HPDE6-E6E7 (cell line): ENCODE measurements around the gene NSA2.
"Not testable (repeated sequence)": the region's sequence is repeated elsewhere in the genome, so short reads cannot be mapped to it uniquely, and the experiment has no call there.

Experiments
- DNase-seq: peaks from one replicate; pipeline ENCODE4 v3.0.0; 2011; ENCODE audit warnings: missing footprints; ENCODE audit errors: extremely low spot score

Gene NSA2

GRCh38 chr5:74766849-74767578 is at the start of gene NSA2, which contains the start of gene GFM2:
Gene NSA2, plus strand, starts transcription at chr5:74767249. Its CDS starts 112 bp downstream, at chr5:74767361.
Gene GFM2, minus strand, starts transcription at chr5:74767117. Its CDS starts 3,375 bp downstream, at chr5:74763742.
- peak; percentile 54 for DNase-seq

DNA sequence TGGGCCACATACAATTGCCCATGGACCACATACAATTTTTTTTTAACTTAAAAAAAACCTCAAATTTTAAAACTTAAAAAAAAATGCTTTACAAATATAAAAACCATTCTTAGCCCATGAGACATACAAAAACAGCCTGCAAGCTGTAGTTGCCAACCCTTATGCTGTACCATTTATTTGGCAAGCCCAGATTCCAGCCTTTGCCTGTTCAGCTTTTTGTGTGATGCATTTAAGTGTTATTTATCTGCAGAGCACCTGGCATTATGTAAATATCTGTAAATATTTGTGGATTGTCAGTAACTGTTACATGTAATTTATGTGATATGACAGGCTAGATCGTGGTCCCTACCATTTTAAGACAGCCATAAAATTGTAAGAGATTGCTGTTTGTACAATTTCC is 49.5 kb upstream of the NSA2 start:
- DNase-seq: no peak

GRCh38 chr5:74722271-74722670 is 44.8 kb upstream of the NSA2 start:
- no peak for DNase-seq

- DNase-seq: no peak
These were observed 41.7 kb upstream of the NSA2 start for GRCh38 chr5:74725331-74725730.

GRCh38 chr5:74736759-74737158 is 30.3 kb upstream of the NSA2 start:
- no peak for DNase-seq

- DNase-seq: no peak
These were observed 28.6 kb upstream of the NSA2 start for GRCh38 chr5:74738406-74738805.

DNA sequence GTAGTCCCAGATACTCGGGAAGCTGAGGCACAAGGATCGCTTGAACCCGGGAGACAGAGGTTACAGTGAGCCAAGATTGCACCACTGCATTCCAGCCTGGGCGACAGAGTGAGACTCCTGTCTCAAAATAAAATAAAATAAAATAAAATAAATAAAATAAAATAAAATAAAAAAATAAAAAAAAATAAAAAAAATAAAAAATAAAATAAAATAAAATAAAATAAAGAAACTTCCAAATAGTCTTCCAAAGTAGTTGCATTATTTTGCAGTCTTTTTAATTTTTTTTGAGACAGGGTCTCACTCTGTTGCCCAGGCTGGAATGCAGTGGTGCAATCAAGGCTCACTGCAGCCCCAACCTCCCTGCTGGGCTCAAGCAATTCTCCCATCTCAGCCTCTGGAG is 18.3 kb upstream of the NSA2 start:
- DNase-seq: not testable (repeated sequence)

- DNase-seq: no peak
These were observed 5.8 kb upstream of the NSA2 start for GRCh38 chr5:74761241-74761640.

- peak; percentile 62 for DNase-seq
These were observed 4.5 kb upstream of the NSA2 start for GRCh38 chr5:74762599-74762998.

DNA sequence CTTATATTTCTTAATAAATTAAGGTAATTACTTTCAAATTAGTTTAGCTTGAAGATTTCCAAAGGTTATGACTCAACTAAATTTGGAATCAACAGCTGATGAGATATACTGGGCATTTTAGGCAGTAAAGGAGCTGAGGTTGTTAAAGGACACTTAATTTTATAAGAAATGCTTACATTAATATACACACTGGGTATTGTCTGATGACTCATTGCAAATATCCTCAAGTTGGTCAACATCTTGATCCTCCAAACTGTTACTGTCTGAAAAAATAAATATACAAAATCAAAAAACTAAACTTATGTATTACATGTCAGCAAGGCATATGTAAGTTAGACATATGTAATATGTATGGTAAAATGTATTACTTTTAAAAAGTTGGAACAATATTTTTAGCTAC is 3.5 kb upstream of the NSA2 start:
- DNase-seq: no peak

GRCh38 chr5:74765201-74765600 is 1.8 kb upstream of the NSA2 start:
- no peak for DNase-seq

DNA sequence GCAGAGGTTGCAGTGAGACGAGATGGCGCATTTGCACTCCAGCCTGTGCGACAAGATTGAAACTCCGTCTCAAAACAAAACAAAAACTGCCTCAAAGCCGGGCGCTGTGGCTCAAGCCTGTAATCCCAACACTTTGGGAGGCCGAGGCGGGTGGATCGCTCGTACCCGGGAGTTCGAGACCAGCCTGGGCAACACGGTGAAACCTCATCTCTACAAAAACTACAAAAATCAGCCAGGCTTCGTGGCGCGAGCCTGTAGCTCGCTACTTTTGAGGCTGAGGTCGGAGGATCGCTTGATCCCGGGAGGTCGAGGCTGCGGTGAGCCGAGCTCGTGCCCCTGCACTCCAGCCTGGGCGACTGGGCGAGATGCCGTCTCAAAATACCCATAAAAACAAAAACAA is 1.1 kb upstream of the NSA2 start:
- DNase-seq: no peak

GRCh38 chr5:74766418-74766848 is 616 bp upstream of the NSA2 start:
- peak; percentile 11 for DNase-seq

DNA sequence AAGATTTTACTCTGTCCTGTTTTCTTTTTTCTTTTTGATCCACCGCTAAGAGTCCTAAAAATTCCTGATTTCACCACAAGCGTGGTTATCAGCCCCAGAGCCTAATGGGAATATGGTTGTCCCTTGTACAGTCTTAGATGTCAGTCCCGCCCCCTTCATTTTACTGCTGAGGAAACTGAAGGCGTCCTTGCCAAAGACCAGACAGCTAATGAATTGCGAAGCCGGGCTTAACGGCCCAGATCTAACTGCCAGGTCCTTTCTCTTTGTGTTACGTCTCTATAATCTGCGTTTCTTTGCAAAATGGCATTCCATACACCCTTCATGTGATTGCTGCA is 497 bp downstream of the NSA2 start:
- DNase-seq: peak; percentile 6

DNA sequence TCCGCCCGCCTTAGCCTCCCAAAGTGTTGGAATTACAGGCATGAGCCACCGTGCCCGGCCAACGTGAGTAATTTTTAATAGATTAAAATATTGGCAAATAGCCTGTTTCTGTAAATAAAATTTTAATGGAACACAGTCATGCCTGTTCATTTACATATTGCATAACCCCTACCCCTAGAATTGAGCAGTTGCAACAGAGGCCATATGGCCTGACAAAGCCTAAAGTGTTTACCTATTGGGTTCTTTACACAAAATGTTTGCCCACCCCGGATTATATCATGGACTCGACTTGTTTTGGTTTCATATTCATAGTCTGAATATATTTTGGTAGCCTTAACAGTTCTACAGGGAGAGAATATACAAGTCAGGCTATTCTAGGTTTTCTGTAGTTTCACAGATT is 5.3 kb downstream of the NSA2 start:
- DNase-seq: no peak

DNA sequence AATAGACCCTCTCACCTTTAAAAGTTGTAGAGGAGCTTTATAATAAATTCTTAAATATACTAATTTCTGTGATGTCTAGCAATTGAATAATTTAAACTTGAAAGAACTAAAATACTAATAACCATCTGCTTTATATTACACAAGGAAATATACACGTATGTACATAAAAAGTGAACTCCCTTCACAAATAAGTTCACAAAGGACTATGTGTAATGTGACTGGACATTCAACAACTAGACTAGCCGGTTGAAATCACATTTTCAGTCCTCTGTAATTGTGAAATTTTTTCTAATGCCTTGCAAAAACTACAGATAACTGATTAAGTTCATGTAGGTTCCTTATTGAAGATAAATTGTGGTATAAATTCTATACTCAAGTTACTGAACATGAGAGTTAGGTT is 11.6 kb downstream of the NSA2 start:
- DNase-seq: no peak

GRCh38 chr5:74786851-74787250 is 19.8 kb downstream of the NSA2 start:
- DNase-seq: no peak

DNA sequence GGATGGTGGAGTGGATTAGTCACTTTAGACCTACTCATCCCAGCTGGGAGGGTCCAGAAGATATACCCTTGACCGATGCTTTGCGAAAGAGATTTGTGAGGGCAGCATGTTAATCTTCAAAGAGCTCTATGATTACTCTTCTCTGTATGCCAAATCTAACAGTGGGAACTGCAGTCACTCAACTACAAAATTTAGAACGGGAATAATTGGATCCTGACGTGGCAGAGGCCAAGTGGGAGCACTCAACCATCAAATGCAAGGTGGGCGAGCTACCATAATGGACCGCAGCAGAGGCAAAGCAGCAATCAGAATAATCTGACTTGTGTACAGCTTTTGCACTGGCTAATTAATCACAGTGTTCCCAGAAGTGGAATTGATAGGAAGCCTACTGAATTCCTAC is 20.4 kb downstream of the NSA2 start:
- DNase-seq: no peak

DNA sequence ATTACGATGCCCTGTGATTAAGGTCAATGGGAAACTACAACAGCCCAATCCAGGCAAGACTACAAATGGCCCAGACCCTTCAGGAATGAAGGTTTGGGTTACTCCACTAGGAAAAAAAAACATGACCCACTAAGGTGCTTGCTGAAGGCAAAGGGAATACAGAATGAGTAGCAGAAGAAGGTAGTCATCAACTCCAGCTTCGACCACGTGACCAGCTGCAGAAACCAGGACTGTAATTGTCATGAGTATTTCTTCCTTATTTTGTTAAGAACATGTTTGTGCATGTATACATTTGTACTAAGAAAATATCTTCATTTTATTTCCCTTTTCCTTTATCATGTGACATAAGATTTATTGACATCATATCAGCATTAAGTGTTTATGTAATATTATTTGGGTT is 24.6 kb downstream of the NSA2 start:
- DNase-seq: not testable (repeated sequence)

DNA sequence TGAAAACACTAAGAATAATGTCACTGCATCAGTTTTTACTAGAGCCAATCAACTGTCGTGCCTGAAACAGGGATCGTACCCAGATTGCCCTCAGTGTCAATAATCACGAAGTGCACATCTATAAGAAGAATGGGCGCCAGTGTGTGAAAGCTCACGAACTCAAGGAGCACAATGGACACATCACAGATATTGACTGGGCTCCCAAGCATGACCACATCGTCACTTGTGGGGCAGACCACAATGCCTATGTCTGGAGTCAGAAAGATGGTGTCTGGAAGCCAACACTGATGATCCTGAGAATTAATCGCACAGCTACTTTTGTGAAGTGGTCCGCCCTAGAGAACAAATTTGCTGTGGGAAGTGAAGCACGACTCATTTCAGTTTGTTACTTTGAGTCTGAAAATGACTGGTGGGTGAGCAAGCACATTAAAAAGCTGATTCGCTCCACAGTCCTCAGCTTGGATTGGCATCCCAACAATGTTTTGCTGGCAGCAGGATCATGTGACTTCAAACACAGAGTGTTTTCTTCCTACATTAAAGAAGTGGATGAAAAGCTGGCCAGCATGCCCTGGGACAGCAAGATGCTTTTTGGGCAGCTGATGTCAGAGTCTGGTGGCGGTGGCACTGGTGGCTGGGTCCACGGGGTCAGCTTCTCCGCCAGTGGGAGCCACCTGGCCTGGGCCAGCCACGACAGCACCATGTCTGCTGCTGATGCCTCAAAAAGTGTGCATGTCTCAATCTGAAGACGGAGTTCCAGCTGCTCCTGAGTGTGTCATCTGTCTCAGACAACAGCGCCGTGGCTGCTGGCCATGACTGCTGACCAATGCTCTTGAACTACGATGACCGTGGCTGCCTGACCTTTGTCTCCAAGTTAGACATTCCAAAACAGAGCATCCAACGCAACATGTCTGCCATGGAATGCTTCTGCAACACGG is 32.2 kb downstream of the NSA2 start:
- no peak for DNase-seq

- no peak for DNase-seq
These were observed 34.1 kb downstream of the NSA2 start for GRCh38 chr5:74801197-74801596.

DNA sequence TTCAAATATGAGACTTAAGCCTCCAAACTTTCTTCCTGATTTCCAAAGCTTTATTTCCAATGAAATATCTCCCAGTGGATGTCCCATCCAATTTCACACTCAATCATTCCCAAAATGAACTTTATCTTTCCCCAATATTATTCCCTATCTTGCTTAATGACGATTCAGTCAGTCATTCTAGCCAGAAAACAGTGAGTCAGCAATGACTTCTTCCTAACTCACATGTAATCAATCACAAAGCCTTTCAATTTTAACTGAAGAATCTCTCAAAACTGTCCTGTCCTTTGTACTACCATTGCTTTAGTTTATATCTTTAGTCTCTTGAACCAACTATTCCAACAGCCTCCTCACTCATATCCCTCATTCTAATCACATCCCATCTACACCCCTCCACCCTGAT is 34.9 kb downstream of the NSA2 start:
- no peak for DNase-seq

GRCh38 chr5:74810915-74811314 is 43.9 kb downstream of the NSA2 start:
- peak; percentile 5 for DNase-seq
